ENCODE data around the gene NSMCE4A.
A peak's percentile ranks its signal among the peaks of the same experiment; 100 is the strongest.
"Not testable (repeated sequence)": the region's sequence is repeated elsewhere in the genome, so short reads cannot be mapped to it uniquely, and the experiment has no call there.

Gene NSMCE4A

GRCh38 chr10:121975295-121976086 lies 474 bp upstream of the NSMCE4A start:
- TF ChIP-seq, protein P1, sequence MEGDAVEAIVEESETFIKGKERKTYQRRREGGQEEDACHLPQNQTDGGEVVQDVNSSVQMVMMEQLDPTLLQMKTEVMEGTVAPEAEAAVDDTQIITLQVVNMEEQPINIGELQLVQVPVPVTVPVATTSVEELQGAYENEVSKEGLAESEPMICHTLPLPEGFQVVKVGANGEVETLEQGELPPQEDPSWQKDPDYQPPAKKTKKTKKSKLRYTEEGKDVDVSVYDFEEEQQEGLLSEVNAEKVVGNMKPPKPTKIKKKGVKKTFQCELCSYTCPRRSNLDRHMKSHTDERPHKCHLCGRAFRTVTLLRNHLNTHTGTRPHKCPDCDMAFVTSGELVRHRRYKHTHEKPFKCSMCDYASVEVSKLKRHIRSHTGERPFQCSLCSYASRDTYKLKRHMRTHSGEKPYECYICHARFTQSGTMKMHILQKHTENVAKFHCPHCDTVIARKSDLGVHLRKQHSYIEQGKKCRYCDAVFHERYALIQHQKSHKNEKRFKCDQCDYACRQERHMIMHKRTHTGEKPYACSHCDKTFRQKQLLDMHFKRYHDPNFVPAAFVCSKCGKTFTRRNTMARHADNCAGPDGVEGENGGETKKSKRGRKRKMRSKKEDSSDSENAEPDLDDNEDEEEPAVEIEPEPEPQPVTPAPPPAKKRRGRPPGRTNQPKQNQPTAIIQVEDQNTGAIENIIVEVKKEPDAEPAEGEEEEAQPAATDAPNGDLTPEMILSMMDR (IDR thresholded peaks at IDR 0.05; ENCODE audit: low read length, missing control alignments) = peak; percentile 30
- DNase-seq (ENCODE audit: low read depth) = no peak
- H3K4me3 ChIP-seq (replicated peaks; ENCODE audit: low read depth, low read length) = peak overlapping the region; percentile 67

- peak overlapping the region; percentile 67 for H3K4me3 ChIP-seq (replicated peaks; ENCODE audit: low read depth, low read length)
- no peak for DNase-seq (ENCODE audit: low read depth)
- TF ChIP-seq, protein P1 (IDR thresholded peaks at IDR 0.05; ENCODE audit: low read length, missing control alignments) = no peak
Observed at GRCh38 chr10:121974019-121974534, 940 bp downstream of the NSMCE4A start.

DNA sequence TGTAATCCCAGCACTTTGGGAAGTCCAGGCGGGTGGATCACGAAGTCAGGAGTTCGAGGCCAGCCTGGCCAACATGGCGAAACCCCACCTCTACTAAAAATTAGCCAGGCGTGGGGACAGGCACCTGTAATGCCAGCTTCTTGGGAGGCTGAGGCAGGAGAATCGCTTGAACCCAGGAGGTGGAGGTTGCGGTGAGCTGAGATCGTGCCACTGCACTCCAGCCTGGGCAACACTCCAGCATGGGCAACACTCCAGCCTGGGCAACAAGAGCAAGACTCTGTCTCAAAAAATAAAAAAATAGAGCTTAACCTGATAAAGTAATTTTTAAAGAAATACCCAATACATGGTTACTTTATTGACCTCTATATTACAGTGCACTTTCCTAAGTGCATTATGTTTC lies 5.9 kb downstream of the NSMCE4A start:
- DNase-seq (ENCODE audit: low read depth) = not testable (repeated sequence)

DNA sequence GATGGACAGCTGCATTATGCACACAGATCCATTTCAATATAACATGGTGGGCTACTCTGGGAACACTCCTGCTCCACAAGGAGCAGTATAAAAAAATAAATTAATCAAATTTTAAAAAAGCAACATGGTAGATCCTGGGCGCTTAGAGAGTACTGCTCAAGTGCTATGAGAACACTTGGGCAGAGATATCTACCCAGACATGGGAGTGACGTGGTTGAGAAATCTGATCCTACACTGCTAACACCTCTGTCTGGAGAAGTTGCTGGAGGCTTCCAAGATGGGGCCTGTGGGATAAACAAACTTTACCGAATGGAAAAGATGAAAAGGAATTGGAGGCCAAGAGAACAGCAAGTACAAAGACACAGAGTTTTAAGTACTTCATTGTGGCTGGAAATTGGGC lies 9.0 kb downstream of the NSMCE4A start:
- H3K4me3 ChIP-seq (replicated peaks; ENCODE audit: low read depth, low read length) = no peak overlapping the region
- TF ChIP-seq, protein P1 (IDR thresholded peaks at IDR 0.05; ENCODE audit: low read length, missing control alignments) = no peak
- no peak for DNase-seq (ENCODE audit: low read depth)

More for the DNA sequence above, 5.9 kb downstream of the NSMCE4A start:
- H3K4me3 ChIP-seq (replicated peaks; ENCODE audit: low read depth, low read length) = not testable (repeated sequence)

DNA sequence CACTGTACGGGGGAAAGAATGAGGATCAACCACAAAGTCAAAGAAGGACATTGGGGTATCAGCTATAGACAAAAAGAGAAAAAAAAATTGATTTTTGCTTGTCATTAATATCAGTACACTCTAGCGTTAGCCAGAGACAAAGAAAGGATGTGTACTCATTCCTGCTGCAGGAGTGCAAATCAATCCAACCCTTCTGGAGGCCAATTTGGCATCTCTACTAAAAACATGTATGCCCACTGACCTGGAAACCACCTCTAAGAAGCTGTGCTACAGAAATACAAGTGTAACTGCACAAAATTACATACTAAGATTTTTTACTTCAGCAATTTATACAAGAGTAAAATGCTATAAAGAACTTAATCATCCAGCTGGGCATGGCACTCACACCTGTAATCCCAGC lies 13.6 kb downstream of the NSMCE4A start:
- no peak overlapping the region for H3K4me3 ChIP-seq (replicated peaks; ENCODE audit: low read depth, low read length)
- TF ChIP-seq, protein P1 (IDR thresholded peaks at IDR 0.05; ENCODE audit: low read length, missing control alignments) = no peak
- DNase-seq (ENCODE audit: low read depth) = no peak

- no peak for DNase-seq (ENCODE audit: low read depth)
- TF ChIP-seq, protein P1 (IDR thresholded peaks at IDR 0.05; ENCODE audit: low read length, missing control alignments) = no peak
- H3K4me3 ChIP-seq (replicated peaks; ENCODE audit: low read depth, low read length) = no peak overlapping the region
Observed at GRCh38 chr10:121959671-121960070, 15.3 kb downstream of the NSMCE4A start.

DNA sequence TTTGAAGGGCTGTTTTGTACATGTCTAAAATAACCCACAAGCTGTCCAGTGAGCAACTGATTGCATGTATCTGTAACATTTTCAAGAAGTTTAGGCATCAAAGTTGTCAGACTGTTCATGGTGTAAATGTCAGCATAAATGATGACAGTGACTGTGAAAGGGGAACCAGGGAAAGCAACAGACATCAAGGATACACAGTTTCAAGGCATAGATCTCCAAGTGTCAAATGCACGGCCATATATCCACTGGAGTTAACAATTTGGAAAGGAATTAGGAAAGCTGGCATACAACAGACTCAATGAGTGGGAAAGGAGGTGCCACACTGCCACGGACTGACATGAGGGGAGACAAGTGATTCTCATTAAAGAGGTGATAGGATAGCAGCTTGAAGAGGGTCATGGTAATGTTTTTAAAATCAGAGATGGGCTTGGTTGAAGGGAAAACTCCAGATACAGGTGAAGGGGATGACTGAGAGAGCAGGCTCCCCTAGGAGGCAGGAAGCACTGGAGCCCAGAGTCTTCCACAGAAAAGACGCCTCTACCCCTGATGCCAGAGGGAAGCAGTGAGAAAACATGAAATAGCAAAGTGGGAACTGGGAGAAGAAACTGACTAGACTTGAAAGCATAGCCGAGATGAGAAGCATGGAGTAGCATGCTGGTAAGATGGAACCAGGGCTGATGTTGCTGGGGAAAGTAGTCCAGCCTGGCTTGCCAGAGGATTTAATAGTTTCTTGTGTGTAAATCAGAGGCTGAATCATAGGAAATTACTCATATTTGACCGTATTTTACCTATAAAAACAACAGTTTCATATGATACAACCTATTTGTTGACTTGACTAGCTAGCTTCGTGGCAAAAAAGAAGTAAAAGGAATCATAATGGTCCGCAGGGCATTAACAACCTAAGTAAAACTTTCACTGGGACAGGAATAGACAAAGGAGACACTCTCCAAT lies 18.6 kb downstream of the NSMCE4A start:
- no peak overlapping the region for H3K4me3 ChIP-seq (replicated peaks; ENCODE audit: low read depth, low read length)
- peak; percentile 60 for DNase-seq (ENCODE audit: low read depth)
- TF ChIP-seq, protein P1 (IDR thresholded peaks at IDR 0.05; ENCODE audit: low read length, missing control alignments) = no peak
